GM19043 (cell line): ENCODE measurements around the gene B4GALT5.
"Not testable (repeated sequence)": the region's sequence is repeated elsewhere in the genome, so short reads cannot be mapped to it uniquely, and the experiment has no call there.

Source experiments
- ATAC-seq: cut with Tn5 transposase; IDR thresholded peaks from one replicate; pipeline ENCODE4 v1.9.1; 2021; ENCODE audit warnings: low read depth; ENCODE audit not compliant: unreplicated experiment

Gene B4GALT5

DNA sequence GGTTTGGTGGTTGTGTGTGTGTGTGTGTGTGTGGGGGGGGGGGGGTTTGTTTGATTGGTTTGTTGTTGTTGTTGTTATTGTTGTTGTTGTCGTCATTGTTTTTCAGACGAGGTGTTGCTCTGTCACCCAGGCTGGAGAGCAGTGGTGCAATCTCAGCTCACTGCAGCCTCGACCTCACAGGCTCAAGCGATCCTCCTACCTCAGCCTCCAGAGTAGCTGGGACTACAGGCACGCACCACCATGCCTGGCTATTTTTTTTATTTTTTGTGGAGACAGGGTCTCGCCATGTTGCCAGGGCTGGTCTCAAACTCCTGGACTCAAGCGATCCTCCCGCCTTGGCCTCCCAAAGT lies 98.7 kb downstream of the B4GALT5 start:
- ATAC-seq: not testable (repeated sequence)

GRCh38 chr20:49614338-49615050 lies 99.2 kb downstream of the B4GALT5 start:
- ATAC-seq: no peak

- ATAC-seq: no peak
These were observed 101.4 kb downstream of the B4GALT5 start for GRCh38 chr20:49612127-49612738.

DNA sequence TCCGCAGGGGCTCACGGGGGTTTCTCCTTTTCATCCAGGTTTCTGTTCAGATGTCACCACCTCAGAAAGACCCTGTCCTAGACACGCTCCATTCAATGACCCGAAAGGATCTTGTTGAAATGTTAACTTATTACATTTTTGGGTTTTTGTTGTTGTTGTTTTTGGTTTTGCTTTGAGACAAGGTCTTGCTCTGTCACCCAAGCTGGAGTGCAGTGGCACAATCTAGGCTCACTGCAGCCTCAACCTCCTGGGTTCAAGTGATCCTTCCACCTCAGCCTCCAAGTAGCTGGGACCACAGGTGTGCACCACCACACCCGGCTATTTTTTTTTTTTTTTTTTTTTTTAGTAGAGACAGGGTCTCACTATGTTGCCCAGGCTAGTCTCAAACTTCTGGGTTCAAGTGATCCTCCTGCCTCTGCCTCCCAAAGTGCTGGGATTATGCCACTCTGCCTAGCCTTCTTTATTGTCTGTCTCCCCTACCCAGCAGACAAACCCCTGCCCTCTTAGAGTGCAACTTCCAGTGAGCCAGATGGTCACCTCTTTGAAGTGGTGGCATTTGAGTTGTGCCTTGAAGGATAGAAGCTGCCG lies 102.0 kb downstream of the B4GALT5 start:
- ATAC-seq: not testable (repeated sequence)

GRCh38 chr20:49610691-49611538 lies 102.8 kb downstream of the B4GALT5 start:
- no peak for ATAC-seq

DNA sequence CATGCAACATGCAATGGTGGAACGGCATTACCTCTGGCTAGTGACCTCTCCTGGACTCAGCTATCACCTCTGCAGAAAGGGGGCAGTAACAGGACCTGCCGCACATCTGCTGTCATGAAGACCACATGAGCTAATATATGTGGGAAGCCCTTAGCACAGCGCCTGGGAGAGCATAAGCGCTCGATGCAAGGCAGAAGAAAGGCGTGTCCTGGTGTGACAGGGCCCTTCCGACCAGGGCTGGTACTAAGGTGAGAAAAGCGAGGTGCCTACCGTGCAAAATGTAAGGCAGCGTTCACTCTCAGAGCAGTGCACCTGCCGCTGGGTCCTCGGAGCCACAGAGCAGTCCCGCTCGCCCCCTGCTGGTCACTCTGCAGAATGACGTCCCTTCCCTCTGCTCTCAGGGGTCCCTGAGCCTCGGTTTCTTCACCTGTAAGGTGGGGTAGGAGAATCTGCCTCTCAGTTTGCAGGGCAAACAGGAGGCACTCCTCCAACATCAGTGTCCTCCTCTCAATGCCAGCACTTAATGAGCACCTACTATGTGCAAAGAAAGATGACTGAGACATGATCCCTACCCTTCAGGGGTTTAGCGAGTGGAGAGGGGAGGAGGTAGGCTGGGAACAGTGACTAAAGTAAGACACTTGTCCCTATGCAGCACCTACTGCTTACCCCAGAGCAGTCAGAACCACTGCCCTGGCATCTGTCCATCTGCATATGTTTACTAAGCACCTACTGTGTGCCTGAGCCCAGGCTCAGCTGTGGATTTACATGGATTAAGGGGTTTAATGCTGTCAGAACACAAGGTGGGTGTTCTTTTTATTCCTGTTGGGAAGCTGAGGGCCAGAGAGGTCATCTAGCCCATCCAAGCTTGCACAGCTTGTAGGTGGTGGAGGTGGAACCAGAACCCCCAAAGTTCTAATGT lies 104.7 kb downstream of the B4GALT5 start:
- ATAC-seq: no peak

- no peak for ATAC-seq
These were observed 106.1 kb downstream of the B4GALT5 start for GRCh38 chr20:49607568-49607967.

DNA sequence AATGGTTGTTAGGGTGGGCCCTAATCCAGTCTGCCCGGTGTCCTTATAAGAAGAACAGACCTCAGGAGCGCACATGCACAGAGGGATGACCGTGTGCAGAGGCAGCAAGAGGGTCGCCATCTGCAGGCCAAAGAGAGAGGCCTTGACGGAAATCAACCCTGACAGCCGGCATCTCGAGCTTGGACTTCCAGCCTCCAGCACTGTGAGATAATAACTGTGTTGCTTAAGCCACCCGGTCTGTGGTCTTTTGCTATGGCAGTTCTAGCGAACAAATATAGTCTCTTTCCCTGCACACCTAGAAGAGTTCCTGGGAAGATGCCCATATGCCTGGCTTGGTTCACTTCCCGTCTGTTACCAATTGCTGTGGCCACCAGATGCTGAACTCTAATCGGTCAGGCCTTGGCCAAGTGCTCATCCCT lies 110.5 kb downstream of the B4GALT5 start:
- no peak for ATAC-seq

DNA sequence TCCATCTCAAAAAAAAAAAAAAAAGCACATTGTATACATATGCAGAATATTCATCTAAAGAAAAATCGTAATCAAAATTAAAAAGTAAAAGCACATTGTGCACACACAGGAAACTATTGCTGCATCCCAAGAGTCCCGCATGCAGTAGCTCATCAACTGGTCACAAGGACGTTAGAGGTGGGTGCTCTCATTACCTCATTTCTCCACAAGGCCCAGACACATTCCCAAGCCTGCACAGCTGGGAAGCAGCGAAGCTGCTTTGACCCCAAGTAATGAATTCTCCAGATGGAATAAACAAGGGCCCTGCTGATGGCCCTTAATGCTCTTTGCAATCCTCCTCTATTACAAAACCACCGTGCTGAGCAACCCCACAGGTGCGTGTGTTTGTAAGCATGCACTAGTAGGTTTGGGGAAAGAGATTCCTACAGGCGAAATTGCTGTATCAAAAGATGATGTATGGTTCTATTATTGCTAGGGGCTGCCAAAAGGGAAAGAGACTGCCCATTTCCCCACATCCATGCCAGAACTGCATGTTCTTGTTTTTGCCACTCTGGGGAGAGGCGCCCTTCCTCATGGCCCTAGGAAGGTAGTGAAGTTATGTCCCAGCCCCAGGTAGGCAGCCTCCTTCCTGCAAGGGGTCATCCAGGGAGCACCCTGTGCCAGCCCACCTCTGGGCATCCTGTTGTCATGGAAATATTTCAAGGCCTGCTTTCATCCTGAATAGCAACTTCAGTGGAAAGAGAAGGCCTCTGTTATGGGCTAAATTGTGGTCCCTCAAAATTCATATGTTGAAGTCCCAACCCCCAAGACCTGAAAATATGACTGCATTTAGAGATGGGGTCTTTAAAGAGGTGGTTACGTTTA lies 111.1 kb downstream of the B4GALT5 start:
- no peak for ATAC-seq

GRCh38 chr20:49601153-49601924 lies 112.3 kb downstream of the B4GALT5 start:
- ATAC-seq: no peak

DNA sequence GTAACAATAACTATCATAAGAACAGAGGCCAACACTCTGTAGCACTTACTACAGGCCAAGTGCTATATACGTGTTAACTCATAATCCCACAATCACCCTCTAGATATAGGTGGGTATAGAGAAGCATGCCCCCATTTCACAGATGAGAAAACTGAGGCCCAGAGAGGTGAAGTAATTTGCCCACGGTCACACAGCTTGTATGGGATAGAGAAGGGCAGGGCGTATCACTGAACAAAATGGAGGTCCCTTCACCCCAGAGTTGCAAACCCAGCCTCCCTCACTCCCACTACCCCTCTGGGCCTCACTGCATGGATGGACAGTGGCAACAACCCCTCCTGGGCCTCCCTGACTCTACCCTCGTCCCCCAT lies 113.9 kb downstream of the B4GALT5 start:
- no peak for ATAC-seq

DNA sequence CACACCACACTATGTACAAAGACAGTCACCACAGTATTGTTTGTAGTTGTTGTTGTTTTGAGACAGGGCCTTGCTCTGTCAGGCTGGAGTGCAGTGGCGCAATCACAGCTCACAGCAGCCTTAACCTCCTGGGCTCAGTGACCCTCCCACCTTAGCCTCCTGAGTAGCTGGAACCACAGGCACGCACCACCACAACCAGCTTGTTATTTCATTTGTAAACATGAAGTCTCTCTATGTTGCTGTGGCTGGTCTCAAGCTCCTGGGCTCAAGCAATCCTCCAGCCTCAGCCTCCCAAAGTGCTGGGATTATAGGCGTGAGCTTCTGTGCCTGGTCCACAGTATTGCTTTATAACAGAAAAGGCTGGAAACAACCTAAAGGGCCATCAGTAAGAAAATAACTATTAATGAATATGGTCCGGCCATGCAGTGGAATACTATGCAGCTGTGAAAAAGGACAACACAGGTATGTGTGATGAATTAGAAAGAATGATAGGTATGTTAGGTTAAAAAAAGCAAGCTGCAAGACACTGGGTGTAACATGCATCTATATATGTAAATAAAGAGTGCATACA lies 115.8 kb downstream of the B4GALT5 start:
- no peak for ATAC-seq

GRCh38 chr20:49595811-49596561 lies 117.7 kb downstream of the B4GALT5 start:
- no peak for ATAC-seq

- ATAC-seq: no peak
These were observed 118.3 kb downstream of the B4GALT5 start for GRCh38 chr20:49595346-49595745.

- no peak for ATAC-seq
These were observed 118.8 kb downstream of the B4GALT5 start for GRCh38 chr20:49594931-49595315.

- no peak for ATAC-seq
These were observed 119.3 kb downstream of the B4GALT5 start for GRCh38 chr20:49594143-49594930.
